ENCODE results near the gene SETD1B.

The SETD1B gene

GRCh38 chr12:121823727-121824115, 19.9 kb downstream of the SETD1B start:
- no peak for DNase-seq (ENCODE audit: extremely low read depth, insufficient read length)
- no peak for TF ChIP-seq CTCF (IDR thresholded peaks at IDR 0.05; ENCODE audit: insufficient read depth, low read length, poor library complexity, severe bottlenecking)
- Histone ChIP-seq H3K4me3 (replicated peaks; ENCODE audit: low read depth, low read length) (no peak overlapping the region), H3K27me3 (replicated peaks; ENCODE audit: control insufficient read depth, insufficient read depth, low read length) (no peaks in the 10 kb centered on the region), H3K36me3 (ENCODE audit: control insufficient read depth, insufficient read depth, low read length) (peaks cover 33% of the 10 kb centered on the region)

GRCh38 chr12:121825041-121825523, 21.3 kb downstream of the SETD1B start:
- Histone ChIP-seq H3K27me3 (replicated peaks; ENCODE audit: control insufficient read depth, insufficient read depth, low read length) (no peaks in the 10 kb centered on the region), H3K4me3 (replicated peaks; ENCODE audit: low read depth, low read length) (no peak overlapping the region), H3K36me3 (ENCODE audit: control insufficient read depth, insufficient read depth, low read length) (peaks cover 38% of the 10 kb centered on the region)
- TF ChIP-seq CTCF (IDR thresholded peaks at IDR 0.05; ENCODE audit: insufficient read depth, low read length, poor library complexity, severe bottlenecking): no peak
- DNase-seq (ENCODE audit: extremely low read depth, insufficient read length): no peak

DNA sequence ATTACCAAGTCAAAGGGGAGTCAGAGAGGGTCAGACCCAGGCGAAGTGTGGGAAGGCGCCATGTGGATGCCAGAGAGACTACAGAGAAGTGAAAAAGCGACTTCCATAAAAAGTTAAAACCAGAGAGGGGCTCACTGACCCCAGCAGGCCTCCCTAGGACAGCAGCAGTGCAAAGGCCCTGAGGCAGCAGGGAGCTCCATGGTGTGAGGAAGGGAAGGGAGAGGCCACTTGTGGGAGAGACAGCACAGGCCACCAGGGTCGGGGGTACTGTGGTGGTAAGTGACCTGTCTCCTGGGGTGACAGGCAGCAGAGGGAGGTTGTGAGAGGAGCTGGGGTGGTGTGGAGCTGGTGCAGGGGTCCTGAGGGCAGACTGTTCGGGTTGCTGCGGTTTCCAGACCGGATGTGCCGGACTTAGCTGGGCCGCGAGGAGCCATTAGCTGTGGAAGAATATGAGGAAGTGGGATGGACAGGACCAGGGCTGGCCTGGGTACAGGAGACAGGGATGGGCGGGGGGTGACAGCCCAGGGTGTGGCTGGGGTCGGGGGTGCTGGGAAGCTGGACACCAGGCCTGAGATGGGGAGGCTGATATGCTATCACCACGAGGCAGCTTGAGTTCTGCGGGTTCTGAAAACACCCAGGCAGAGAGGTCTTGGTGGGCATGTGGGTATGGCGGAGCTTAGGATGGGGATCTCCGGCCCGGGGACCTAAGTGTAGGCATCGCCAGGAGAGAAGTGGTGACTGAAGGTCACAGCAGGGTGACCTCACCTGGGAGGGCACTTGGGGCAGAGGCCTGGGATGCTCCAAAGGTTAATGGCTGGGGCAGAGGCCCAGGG, 22.7 kb downstream of the SETD1B start:
- Histone ChIP-seq H3K36me3 (ENCODE audit: control insufficient read depth, insufficient read depth, low read length) (peaks cover 43% of the 10 kb centered on the region), H3K4me3 (replicated peaks; ENCODE audit: low read depth, low read length) (no peak overlapping the region), H3K27me3 (replicated peaks; ENCODE audit: control insufficient read depth, insufficient read depth, low read length) (no peaks in the 10 kb centered on the region)
- DNase-seq (ENCODE audit: extremely low read depth, insufficient read length): no peak
- TF ChIP-seq CTCF (IDR thresholded peaks at IDR 0.05; ENCODE audit: insufficient read depth, low read length, poor library complexity, severe bottlenecking): no peak

DNA sequence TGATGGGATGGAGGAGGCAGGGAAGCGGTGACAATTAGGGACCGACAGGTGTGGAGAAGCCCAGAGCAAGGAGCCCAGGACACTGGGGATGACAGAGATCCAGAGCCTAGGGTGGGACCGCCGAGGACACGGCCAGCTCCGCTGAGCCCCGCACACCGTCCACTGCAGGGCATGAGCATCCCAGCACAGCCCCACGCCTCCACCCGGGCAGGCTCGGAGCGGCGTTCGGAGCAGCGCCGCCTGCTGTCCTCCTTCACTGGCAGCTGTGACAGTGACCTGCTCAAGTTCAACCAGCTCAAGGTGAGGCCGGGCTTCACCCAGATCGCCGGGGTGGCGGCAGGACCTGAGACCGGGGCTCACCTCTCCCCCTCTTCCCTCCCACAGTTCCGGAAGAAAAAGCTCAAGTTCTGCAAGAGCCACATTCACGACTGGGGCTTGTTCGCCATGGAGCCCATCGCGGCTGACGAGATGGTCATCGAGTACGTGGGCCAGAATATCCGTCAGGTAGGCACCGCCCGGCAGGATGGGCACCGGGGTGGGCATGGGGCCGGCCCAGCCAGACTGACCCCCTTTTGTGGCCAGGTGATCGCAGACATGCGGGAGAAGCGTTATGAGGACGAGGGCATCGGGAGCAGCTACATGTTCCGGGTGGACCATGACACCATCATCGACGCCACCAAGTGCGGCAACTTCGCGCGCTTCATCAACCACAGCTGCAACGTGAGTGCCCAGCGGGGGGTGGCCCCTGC, 23.7 kb downstream of the SETD1B start:
- Histone ChIP-seq H3K27me3 (replicated peaks; ENCODE audit: control insufficient read depth, insufficient read depth, low read length) (no peaks in the 10 kb centered on the region), H3K4me3 (replicated peaks; ENCODE audit: low read depth, low read length) (no peak overlapping the region), H3K36me3 (ENCODE audit: control insufficient read depth, insufficient read depth, low read length) (peaks cover 39% of the 10 kb centered on the region)
- TF ChIP-seq CTCF (IDR thresholded peaks at IDR 0.05; ENCODE audit: insufficient read depth, low read length, poor library complexity, severe bottlenecking): no peak
- DNase-seq (ENCODE audit: extremely low read depth, insufficient read length): no peak

DNA sequence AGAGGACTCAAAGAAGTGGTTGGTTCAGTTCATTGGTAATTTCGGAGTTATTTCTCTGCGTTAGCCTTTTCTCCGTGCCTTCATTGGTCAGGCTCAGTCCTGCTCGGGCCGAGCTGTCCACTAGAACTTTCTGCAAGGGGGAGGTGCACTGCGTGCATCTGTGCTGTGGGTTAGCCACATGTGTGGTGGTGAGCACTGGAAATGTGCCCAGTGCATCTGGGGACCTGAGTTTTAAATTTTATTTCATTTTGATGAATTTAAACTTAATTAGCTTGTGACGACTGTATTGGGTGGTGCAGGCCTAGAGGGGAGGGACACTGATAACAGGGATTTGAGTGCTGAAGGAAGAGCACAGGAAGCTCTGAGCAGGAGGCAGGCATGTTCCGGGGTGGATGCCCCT, 24.5 kb downstream of the SETD1B start:
- TF ChIP-seq CTCF (IDR thresholded peaks at IDR 0.05; ENCODE audit: insufficient read depth, low read length, poor library complexity, severe bottlenecking): no peak
- DNase-seq (ENCODE audit: extremely low read depth, insufficient read length): no peak
- H3K4me3 ChIP-seq (replicated peaks; ENCODE audit: low read depth, low read length): no peak overlapping the region
- H3K36me3 ChIP-seq (ENCODE audit: control insufficient read depth, insufficient read depth, low read length): peaks cover 36% of the 10 kb centered on the region
- H3K27me3 ChIP-seq (replicated peaks; ENCODE audit: control insufficient read depth, insufficient read depth, low read length): no peaks in the 10 kb centered on the region
